ENCODE measurements around the gene PLCB2. TPM values are rescaled to one million over a fixed set of nuclear protein-coding genes. Genes with fewer than 3 reads are reported as not detected.

Gene PLCB2
- total and polyA plus RNA-seq, 2 donors (not counting 3 experiments of a cell fraction or from before 2014, with no cell fraction given): 1.5 to 1.6 TPM

DNA sequence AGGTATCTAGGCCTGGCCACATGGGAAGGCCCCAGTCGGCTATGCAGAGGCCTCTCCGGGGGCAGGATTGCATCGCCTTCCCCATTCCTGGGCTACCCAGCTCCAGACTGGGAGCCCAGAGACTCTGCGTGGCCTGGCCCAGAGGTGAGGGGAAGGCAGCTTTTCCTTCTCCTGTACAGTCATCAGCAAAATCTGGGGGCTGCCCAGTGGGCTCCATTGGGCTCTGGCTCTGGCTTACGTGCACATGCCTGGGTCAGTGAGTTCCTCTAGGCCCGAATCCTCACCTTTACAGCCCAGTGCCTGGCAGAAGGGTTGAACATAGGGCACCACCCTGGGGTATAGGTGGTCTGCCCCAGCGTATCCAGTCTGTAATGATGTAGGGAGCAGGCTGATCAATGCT, 20.9 kb downstream of the PLCB2 start:
- ChIA-PET POLR2A (no interaction called here), CTCF (interaction anchor here (1.2 to 7.5 kb wide), 5 partner anchors 7 to 25 kb away, joined by 5 to 77 read pairs (median 8); no protein-coding TSS in a partner anchor)
- FAIRE-seq (no peak), DNase-seq (ENCODE audit: low read depth, low spot score) (no peak)
- Histone ChIP-seq H3K4me2 (ENCODE audit: insufficient read depth, low read length) (no peak overlapping the region), H3K4me1 (ENCODE audit: control insufficient read depth, extremely low read depth, insufficient read depth, low read length) (peaks cover 12% of the 10 kb centered on the region), H3K9me3 (replicated peaks; ENCODE audit: control insufficient read depth, insufficient read depth, low read length) (no peaks in the 10 kb centered on the region), H3K27me3 (ENCODE audit: control insufficient read depth in 2 of 2, insufficient read depth in 2 of 2, low read length in 2 of 2) (peaks cover 18 to 25% of the 10 kb centered on the region in 2 experiments), H3K79me2 (ENCODE audit: control insufficient read depth, insufficient read depth, low read length) (no peaks in the 10 kb centered on the region), H2AFZ (ENCODE audit: low read depth, low read length) (no peak overlapping the region), H4K20me1 (replicated peaks; ENCODE audit: control insufficient read depth, extremely low read depth, insufficient read depth, low read length) (no peaks in the 10 kb centered on the region), H3K4me3 (replicated peaks in 1 of 3; ENCODE audit: insufficient read depth in 1 of 3, low read depth in 1 of 3, low read length in 3 of 3) (no peak overlapping the region), H3K9ac (replicated peaks; ENCODE audit: extremely low read depth, insufficient read depth, low read length) (no peak overlapping the region), H3K27ac (ENCODE audit: insufficient read depth, low read depth, low read length) (no peak overlapping the region), H3K9me1 (replicated peaks; ENCODE audit: control insufficient read depth, extremely low read depth, insufficient read depth, low read length) (no peaks in the 10 kb centered on the region), H3K36me3 (ENCODE audit: control insufficient read depth in 2 of 2, extremely low read depth in 1 of 2, insufficient read depth in 2 of 2, low read length in 2 of 2) (no peaks in the 10 kb centered on the region)
- BruUV-seq (replicated peaks): no TSS peak
- intact Hi-C loops (cut with micrococcal nuclease) (no loop called here), dilution Hi-C loops (cut with MboI; ENCODE audit: extremely low pct_ligation_motif_present, low sequenced_read_pairs) (no loop called here)
- TF ChIP-seq FOS (IDR thresholded peaks at IDR 0.05; ENCODE audit: borderline replicate concordance, insufficient read depth, low read length): no peak
- TF ChIP-seq, protein P1, sequence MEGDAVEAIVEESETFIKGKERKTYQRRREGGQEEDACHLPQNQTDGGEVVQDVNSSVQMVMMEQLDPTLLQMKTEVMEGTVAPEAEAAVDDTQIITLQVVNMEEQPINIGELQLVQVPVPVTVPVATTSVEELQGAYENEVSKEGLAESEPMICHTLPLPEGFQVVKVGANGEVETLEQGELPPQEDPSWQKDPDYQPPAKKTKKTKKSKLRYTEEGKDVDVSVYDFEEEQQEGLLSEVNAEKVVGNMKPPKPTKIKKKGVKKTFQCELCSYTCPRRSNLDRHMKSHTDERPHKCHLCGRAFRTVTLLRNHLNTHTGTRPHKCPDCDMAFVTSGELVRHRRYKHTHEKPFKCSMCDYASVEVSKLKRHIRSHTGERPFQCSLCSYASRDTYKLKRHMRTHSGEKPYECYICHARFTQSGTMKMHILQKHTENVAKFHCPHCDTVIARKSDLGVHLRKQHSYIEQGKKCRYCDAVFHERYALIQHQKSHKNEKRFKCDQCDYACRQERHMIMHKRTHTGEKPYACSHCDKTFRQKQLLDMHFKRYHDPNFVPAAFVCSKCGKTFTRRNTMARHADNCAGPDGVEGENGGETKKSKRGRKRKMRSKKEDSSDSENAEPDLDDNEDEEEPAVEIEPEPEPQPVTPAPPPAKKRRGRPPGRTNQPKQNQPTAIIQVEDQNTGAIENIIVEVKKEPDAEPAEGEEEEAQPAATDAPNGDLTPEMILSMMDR (IDR thresholded peaks at IDR 0.05; ENCODE audit: extremely low read depth in 1 of 2, insufficient read depth in 1 of 2, low read depth in 1 of 2, low read length in 2 of 2): no peak
- no peak for TF ChIP-seq GATA2 (IDR thresholded peaks at IDR 0.05; ENCODE audit: insufficient read depth, insufficient read length, low read depth, low read length)
- TF ChIP-seq, protein P2, sequence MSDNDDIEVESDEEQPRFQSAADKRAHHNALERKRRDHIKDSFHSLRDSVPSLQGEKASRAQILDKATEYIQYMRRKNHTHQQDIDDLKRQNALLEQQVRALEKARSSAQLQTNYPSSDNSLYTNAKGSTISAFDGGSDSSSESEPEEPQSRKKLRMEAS (IDR thresholded peaks at IDR 0.05; ENCODE audit: insufficient read depth, insufficient read length): no peak
- TF ChIP-seq EZH2 (IDR thresholded peaks at IDR 0.05; ENCODE audit: borderline replicate concordance, low read depth, low read length, severe bottlenecking): no peak
- no peak for TF ChIP-seq POLR2AphosphoS5 (IDR thresholded peaks at IDR 0.05; ENCODE audit: insufficient read depth, low read depth, low read length)
- no peak for TF ChIP-seq JUN (IDR thresholded peaks at IDR 0.05; ENCODE audit: borderline replicate concordance, insufficient read depth, insufficient read length, low read depth)
- no peak for TF ChIP-seq POLR2A (IDR thresholded peaks at IDR 0.05; ENCODE audit: low read depth, low read length)
- TF ChIP-seq MYC (IDR thresholded peaks at IDR 0.05; ENCODE audit: low read depth, low read length): no peak

Measured in endothelial cell of umbilical vein (primary cell).